HG03103 (cell line): ENCODE results near the gene UACA.
"Not testable (repeated sequence)": the region's sequence is repeated elsewhere in the genome, so short reads cannot be mapped to it uniquely, and the experiment has no call there.

Experiments used
- ATAC-seq: cut with Tn5 transposase; IDR thresholded peaks from one replicate; pipeline ENCODE4 v1.9.1; 2021; ENCODE audit warnings: low read depth; ENCODE audit not compliant: unreplicated experiment

The UACA gene

DNA sequence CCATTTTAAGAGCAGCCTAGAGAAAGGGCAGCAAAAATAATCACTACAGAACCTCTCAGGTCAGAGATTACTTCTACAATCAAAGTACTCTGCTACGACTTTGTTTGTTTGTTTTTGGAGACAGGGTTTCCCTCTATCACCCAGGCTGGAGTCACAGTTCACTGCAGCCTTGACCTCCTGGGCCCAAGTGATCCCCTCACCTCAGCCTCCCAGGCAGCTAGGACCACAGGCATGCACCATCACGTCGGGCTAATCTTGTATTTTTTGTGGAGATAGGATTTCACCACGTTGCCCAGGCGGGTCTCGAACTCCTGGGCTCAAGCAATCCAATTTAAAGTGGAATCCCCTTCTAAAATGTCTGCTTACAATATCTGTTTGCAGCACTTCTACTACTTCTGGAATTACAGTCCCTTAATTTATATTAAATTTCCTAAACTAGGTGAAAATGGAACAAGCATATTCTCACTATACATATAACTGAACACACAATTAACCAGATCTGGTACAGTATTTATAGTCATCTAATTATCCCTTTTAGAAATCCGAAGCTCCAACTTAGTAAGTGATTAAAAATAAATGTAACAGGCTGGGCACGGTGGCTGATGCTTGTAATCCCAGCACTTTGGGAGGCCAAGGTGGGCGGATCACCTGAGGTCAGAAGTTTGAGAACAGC, 4.4 kb downstream of the UACA start:
- no peak for ATAC-seq

DNA sequence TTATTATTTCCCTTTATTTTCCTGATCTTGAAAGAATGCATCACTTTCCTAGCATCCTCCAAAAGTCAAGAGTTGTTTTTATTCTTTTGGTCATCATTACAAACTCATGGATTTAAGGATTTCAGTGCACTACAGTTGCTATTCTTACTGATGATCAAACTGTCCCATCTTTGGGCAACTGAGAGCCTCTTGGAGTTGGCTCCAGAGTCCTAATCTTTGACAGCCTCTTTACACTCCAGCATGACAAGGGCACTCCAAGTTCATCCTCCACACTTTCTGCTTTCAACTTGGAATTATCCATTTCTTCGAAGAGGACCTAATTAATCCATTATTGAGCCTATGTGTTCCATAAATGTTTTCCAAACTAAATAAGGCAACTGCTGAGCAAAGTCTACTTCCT, 5.7 kb downstream of the UACA start:
- no peak for ATAC-seq

DNA sequence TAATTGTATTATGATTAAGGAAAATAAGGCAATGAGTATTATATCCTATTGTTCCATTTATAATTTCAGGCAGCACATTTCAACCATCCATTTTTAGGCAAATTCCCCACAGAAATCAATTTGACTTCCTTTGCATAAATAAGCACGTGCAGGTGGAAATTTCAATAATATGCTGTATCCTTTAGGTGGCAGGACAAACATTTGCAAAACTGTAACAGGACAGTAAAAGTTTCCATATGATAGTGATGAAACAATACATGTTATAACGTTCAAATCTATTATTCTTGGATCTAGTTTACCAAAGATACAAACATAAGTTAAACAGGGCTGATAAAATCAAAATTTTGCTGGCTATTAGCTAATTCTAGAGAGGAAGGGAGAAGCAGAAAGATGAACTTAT, 8.5 kb downstream of the UACA start:
- no peak for ATAC-seq

DNA sequence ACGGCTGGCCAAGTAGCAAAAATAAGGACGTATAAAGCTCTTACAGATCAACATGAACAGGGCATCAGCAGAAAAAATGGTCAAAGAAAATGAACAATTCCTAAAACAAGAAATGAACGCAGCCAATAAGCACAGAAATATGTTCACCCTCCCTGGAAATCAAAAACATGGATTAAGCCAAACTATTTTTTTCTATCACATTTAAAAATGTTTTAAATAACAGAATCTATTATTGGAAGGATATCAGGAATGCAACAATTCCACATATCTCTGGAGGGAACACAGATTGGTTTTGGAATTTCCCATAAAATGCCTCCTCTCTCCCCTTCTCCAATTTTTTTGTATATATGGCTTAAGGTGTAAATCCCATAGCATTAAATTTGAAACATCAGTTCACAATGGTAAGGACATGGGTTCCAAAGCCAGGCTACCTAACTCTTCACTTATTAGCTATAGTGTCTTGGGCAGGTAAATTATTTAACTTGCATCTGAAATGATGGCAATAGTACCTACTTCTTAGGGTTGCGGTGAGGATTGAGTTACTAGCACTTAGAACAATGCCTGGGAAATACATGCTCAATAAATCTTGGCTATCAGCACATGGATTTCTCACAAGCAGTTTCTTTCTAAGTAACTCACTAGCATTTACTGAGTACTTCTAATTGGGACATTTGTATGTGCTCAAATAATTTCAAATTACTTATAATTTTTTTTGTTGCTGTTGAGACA, 10.1 kb downstream of the UACA start:
- no peak for ATAC-seq

DNA sequence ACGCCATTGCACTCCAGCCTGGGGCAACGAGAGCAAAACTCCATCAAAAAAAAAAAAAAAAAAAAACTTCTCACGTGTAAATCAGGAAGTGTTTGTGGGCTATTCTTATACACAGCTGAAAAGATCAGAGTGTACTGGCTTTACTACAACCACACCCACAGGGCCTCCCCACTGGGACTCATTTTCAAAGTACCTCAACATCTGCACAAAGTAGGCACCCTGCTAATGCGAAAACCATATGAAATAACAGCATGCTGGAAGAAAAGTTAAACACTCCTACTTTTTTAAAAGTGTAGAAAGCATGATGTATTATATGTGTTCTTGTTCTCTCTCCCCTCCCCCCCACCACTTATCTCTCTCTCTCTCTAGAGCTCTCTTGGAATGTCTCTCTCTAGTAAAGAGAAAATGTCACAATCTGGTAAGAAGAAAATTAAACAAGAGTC, 11.1 kb downstream of the UACA start:
- no peak for ATAC-seq

DNA sequence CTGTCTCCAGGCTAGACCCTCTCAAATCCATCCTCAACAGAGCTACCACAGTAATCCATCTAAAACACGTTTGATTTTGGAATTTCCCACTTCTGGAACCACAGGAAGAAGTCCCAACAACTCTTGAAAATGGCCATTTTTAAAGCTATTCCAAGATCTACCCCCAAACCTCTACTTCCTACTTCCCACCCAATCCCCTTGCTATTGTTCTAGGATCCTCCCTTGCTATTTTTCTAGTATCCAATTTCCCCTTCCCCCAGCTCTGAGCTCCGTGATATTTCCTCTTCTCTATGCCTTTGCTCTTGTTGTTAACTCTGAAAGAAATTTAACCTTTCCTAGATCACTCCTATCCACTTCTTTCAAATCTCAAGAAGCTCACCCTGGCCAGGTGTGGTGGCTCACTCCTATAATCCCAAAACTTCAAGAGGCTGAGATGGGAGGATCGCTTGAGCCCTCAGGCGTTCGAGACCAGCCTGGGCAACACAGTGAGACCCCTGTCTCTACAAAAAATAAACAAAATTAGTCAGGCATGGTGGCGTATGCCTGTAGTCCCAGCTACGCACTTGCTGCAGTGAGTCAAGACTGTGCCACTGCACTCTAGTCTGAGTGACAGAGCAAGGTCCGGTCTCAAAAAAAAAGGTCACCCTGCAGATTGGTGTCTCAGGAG, 13.0 kb downstream of the UACA start:
- ATAC-seq, result no peak

DNA sequence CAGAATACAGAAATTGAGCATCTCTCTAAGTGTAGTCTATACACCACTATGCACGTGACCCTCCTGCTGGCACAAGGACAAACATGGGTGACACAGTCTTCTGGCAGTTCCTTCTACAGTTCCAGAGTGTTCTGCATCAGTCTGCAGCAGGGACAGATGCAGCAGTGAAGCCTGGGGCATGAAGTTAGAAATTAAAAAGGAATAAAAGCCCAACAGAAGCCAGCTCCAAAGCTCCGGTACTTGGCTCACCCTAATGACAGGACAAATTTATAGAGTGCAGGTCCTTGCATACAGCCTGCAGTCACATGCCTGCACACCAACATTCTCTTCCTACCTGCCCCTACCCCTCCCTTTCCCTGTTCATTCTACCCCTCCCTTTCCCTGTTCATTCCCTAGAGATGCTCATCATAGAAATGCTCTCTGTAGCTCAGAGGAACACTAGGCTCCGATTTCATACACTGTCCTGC, 15.0 kb downstream of the UACA start:
- no peak for ATAC-seq

DNA sequence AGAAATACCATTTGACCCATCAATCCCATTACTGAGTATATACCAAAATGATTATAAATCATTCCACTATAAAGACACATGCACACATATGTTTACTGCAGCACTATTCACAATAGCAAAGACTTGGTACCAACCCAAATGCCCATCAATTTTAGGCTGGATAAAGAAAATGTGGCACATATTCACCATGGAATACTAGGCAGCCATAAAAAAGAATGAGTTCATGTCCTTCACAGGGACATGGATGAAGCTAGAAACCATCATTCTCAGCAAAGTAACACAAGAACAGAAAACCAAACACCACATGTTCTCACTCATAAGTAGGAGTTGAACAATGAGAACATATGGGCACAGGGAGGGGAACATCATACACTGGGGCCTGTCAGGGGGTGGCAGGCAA, 16.8 kb downstream of the UACA start:
- ATAC-seq, result not testable (repeated sequence)

DNA sequence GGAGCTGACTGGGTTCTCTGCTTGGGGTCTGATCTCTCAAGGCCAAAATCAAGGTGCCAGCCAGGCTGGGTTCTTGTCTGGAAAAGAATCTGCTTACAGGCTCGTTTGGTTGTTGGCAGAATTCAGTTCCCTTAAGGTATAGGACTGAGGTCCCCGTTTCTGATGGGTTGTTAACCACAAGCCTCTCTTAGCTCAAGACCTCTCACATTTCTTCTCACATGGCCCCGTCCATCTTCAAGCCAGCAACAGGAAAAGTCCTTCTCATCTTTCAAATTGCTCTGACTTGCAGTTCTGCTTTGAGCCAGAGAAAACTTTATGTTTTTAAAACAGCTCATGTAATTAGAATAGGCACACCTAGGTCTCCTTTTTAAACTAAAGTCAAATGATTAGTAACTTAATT, 20.4 kb downstream of the UACA start:
- no peak for ATAC-seq

DNA sequence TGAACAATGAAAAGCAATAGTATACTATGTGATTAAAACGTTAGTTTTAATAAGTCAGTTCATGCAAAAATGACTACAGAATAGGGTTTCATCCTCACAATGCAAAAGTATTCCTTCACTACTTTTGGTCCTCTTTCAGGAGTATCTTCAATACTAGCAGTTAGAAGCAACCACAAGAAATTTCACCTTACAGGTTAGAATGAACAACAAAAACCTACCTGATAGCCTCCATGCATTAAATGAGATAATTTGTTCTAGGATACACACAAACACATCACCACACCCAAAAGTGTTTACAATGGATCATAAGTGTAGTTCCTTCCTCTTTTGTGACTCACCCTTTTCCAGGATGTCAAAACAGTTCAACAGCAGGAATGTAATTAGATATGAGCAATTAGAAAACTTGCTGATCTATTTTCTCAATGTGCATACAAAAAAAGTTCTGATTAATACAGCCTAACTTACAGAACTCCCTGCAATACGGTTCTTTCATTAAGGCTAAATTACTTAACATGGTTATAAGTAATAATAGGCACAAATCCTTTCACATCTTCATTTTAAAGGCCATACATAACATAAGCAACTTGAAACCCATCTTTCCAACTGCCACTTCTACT, 21.6 kb downstream of the UACA start:
- ATAC-seq, result no peak

DNA sequence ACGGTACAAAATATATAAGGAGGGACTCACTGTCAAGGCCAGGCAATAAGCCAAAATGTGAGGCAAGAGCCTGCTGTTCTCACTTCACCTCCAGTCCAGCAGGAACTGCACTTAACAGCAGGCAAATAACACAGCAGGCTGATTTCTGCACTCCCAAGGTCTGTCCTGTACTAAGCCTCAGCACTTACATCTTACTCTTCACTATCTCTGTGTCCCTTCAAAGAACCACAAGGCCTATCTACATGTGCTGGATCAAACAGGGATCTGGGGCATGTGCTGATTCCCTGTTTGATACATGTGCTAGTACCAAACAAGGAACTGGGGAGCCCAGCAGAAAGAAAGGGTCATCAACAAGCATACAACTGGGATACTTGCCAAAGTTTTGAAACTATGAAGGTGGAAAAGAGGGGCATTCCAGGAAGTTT, 22.2 kb downstream of the UACA start:
- ATAC-seq, result no peak

DNA sequence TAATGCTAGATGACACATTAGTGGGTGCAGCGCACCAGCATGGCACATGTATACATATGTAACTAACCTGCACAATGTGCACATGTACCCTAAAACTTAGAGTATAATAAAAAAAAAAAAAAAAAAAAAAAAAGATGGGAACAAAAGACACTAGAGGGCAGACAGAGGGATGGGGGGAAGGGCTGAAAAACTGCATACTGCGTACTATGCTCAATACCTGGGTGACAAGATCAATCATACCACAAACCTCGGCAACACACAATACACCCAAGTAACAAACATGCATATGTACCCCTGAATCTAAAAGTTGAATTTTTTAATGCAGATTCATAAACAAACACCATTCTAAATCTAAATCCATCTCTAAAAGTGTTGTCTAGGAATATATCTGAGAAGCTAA, 28.3 kb downstream of the UACA start:
- not testable (repeated sequence) for ATAC-seq

DNA sequence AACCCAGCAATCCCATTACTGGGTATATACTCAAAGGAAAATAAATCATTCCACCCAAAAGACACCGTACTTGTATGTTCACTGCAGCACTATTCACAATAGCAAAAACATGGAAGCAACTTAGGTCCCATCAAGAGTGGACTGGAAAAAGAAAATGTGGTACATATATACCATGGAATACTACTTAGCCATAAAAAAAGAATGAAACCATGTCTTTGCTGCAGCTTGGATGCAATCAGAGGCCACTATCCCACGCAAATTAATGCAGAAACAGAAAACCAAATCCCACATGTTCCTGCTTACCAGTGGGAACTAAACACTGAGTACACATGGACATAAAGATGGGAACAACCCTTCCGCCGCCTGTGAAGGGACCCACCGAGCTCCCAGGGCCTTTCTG, 34.2 kb downstream of the UACA start:
- ATAC-seq, result no peak

DNA sequence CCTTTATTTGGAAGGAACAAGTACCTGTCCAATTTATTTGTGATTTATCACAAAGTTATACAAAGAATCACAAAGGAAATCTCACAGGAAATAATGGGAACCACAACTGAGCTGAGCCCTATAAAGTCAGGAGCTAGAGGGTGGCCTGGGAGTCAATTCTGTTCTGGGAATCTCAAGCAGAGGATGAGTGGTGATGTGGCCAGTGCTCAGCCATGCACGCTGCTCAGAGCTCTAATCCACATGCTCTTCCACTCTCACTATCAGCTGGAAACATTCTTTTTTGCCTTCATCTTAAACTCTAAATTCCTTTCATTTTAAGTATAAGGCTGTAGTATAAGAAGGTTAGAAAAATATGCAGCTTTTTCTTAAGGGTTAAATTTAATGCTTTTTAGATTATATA, 36.6 kb downstream of the UACA start:
- ATAC-seq, result no peak

DNA sequence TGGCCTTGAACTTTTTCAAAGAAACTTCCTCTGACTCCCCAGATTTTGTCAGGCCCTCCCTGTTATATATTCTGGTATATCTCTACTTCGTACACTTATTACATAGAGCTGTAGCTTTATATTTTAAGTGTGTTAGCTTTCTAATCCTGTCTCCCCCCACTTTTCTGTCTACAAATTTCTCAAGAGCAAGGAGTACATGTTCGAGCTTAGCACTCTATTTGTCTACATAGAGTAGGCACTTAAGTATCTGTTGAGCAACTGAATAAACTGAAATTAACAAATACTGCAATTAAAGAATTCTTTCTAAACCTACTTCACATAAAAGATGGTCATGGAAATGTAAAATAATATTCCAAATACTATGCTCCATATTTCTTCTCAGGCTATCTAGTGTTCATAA, 39.4 kb downstream of the UACA start:
- ATAC-seq, result no peak

DNA sequence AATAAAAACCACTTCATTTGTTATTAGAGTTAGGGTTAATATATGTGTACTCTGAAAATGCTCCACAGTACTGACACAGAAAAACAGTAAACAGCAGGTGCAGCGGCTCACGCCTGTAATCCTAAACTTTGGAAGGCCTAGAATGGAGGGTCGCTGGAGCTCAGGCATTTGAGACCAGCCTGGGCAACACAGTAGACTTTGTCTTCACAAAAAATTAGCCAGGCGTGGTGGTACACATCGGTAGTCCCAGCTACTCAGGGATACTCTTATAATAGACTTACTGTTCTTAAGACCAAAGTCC, 40.3 kb downstream of the UACA start:
- no peak for ATAC-seq

DNA sequence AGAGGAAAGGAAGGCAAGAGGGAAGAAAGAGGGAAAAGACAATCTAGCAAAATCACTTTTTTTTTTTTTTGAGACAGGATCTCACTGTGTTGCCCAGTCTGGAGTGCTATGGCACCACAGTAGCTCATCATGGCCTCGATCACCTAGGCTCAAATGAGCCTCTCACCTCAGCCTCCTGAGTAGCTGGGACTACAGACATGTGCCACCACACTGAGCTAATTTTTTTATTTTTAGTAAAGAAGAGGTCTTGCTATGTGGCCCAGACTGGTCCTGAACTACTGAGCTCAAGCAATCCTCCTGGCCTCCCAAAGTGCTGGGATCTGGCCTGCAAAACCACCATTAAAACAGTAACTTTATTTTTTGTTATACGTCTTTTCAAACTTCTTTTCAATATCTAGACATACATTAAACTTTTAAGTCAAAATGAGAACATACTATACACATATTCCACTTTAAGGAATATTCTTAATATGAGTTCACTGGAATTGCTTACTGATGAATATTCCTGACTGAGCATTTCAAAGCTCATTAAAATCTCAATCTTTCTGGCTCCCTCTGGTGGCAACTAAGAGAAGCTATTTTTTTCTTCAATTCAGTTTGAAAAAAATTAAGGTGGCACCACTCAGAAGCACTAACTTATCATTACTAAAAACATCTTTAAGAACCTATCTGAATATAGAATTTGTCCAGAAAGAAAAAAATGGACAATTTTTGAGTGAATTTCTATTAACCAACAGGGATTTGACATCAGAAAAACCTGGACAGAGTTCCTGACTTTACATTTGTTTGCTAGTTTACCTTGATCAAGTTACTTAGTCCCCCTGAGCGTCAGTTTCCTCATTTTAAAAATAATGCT, 40.9 kb downstream of the UACA start:
- no peak for ATAC-seq

DNA sequence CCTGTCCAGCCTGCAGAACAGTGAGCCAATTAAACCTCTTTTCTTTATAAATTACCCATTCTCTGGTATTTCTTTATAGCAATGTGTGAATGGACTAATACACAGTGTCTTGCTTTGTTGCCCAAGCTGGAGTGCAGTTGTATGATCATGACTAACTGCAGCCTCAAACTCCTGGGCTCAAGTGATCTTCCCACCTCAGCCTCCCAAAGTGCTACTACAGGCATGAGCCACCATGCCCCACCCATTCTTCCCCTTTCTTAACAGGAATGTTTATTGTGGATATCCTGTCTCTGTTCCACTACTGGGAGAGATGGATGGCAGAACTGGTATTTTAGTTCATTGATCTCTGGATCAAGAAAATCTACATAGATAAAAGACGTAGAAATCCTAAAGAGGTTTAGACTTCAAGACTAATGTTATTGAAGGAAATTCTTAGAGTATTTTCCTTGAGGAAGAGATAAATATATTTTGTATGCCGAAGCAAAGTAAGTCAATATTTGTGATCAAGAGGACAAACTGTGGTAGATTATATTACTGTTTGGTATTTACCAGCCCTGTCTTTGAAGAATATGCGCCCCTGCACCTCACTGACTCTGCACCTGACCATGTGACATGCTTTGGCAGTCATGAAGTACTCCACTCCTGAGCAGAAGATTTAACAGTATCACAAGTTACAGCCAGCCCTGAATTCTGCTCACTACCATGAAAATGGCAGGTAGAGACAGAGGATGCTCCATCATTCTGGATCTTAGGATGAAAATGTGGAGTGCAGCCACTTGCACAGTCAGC, 42.9 kb downstream of the UACA start:
- no peak for ATAC-seq

DNA sequence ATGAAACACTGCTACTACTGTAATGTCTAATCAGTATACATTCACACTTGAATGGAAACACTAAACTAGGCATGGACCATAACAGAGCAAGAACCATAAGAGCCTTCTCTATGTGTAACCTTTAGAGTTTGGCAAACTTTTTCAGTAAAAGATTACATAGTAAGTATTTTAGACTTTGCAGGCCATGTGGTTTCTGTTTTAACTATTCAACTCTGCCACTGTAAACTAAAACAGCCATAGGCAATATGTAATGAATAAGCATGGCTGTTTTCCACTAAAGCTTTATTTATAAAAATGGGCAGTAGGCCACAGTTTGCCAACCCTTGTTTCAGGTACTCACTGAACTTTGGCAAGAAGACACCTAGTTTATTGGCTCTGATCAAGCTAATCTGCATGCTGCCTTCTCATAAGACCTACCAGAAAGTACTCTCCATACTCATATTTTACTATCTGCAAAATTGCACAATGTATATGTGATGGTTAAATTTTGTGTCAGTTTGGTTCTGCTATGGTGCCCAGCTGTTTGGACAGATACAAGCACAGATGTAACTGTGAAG, 46.0 kb downstream of the UACA start:
- no peak for ATAC-seq
